GM12878 (cell line): Measurements from ENCODE around the gene ERN1. TPM values are rescaled to one million over a fixed set of nuclear protein-coding genes. Genes with fewer than 3 reads are reported as not detected.

Experiments
- ATAC-seq: fragments of 200-7000 bp; cut with Tn5 transposase; 3 replicates; pipeline ENCODE4 v1.9.1; 2020; ENCODE audit warnings: mild to moderate bottlenecking, moderate library complexity
- BruUV-seq: library from RNA; stranded (reverse); fragments of 400-500 nt; replicated peaks from 2 replicates; lab custom pipeline; 2021; lab: Mats Ljungman, UMichigan
- CTCF ChIA-PET: fragments of 300-600 bp; sonication (Branson Sonifier 250); formaldehyde crosslinking; extraction: SDS; loops from one replicate; lab custom pipeline; 2021; ENCODE audit warnings: inconsistent platforms; lab: Yijun Ruan, JAX
- POLR2A ChIA-PET: fragments of 350-600 bp; formaldehyde crosslinking; extraction: SDS; loops from one replicate; lab custom pipeline; 2021; ENCODE audit warnings: inconsistent platforms; lab: Charles Lee
- RAD21 ChIA-PET: fragments of 300-600 bp; sonication (Branson Sonifier 250); formaldehyde crosslinking; loops from one replicate; lab custom pipeline; 2023; ENCODE audit warnings: antibody characterized with exemption; ENCODE audit not compliant: unreplicated experiment; lab: Charles Lee
- SMC1A ChIA-PET: fragments of 300-600 bp; sonication (Branson Sonifier 250); formaldehyde crosslinking; loops from one replicate; lab custom pipeline; 2023; ENCODE audit not compliant: unreplicated experiment, uncharacterized antibody; lab: Charles Lee
- DNase-seq: peaks from one replicate; pipeline ENCODE4 v3.0.0-alpha.2; 2011; ENCODE audit warnings: low read depth, low spot score
- FAIRE-seq: peaks from 3 replicates; lab custom pipeline; 2011; peaks lifted over from hg19 to GRCh38; lab: Jason Lieb, UNC
- H2AFZ ChIP-seq: 2 replicates; pipeline ENCODE4 v1.6.0; 2011; ENCODE audit warnings: low read depth, low read length, control low read depth; ENCODE audit not compliant: control insufficient read depth
- H3K27ac ChIP-seq: 2 replicates; pipeline ENCODE4 v1.5.1; 2011; ENCODE audit warnings: control low read depth; ENCODE audit not compliant: control insufficient read depth, insufficient read depth
- H3K27me3 ChIP-seq, 2 experiments: replicated peaks in 1 of 2; 2 replicates each; pipeline versions ENCODE4 v1.6.0 to v1.6.1; 2011; ENCODE audit warnings: low read length in 1 of 2; ENCODE audit not compliant: control insufficient read depth in 2 of 2, insufficient read depth in 2 of 2
- H3K36me3 ChIP-seq, 2 experiments: 2 replicates each; pipeline ENCODE4 v1.5.1; 2011; ENCODE audit warnings: low read length in 1 of 2; ENCODE audit not compliant: control insufficient read depth in 2 of 2, insufficient read depth in 2 of 2
- H3K4me1 ChIP-seq: 2 replicates; pipeline ENCODE4 v1.6.1; 2011; ENCODE audit warnings: mild to moderate bottlenecking, low read length, moderate library complexity, mixed read lengths; ENCODE audit not compliant: control insufficient read depth, insufficient read depth
- H3K4me2 ChIP-seq: 2 replicates; pipeline ENCODE4 v1.6.0; 2011; ENCODE audit warnings: control low read depth; ENCODE audit not compliant: control insufficient read depth, insufficient read depth
- H3K4me3 ChIP-seq: fragments of 200-600 bp; sonication (generic); 2 replicates; pipeline ENCODE4 v1.5.1; 2016
- H3K79me2 ChIP-seq: 2 replicates; pipeline ENCODE4 v1.6.0; 2011; ENCODE audit warnings: low read length; ENCODE audit not compliant: control insufficient read depth, insufficient read depth
- H3K9ac ChIP-seq: 2 replicates; pipeline ENCODE4 v1.8.0; 2011; ENCODE audit warnings: low read length, control low read depth, mixed read lengths; ENCODE audit not compliant: control insufficient read depth, insufficient read depth
- H3K9me3 ChIP-seq: replicated peaks from 3 replicates; pipeline ENCODE4 v1.5.1; 2011; ENCODE audit warnings: mild to moderate bottlenecking, low read length; ENCODE audit not compliant: control insufficient read depth, insufficient read depth
- H4K20me1 ChIP-seq: 2 replicates; pipeline ENCODE4 v1.6.0; 2011; ENCODE audit not compliant: control insufficient read depth, insufficient read depth
- CUX1 ChIP-seq: IDR thresholded peaks from 2 replicates; pipeline ENCODE4 v1.6.1; 2012; ENCODE audit warnings: improper control_type of control experiment, low read depth, low read length; ENCODE audit not compliant: insufficient replicate concordance
- FOS ChIP-seq: IDR thresholded peaks from 3 replicates; pipeline ENCODE4 v1.6.1; 2011; ENCODE audit warnings: borderline replicate concordance; ENCODE audit not compliant: insufficient read length; ENCODE audit errors: extremely low read depth
- IRF4 ChIP-seq: IDR thresholded peaks from 2 replicates; pipeline ENCODE4 v1.6.1; 2011; ENCODE audit warnings: low read depth, low read length
- LARP7 ChIP-seq: fragments of 450-650 bp; IDR thresholded peaks from 2 replicates; pipeline ENCODE4 v1.6.1; 2017; ENCODE audit warnings: mild to moderate bottlenecking
- NFXL1 ChIP-seq: fragments of 450-650 bp; IDR thresholded peaks from 2 replicates; pipeline ENCODE4 v1.6.1; 2017; ENCODE audit warnings: antibody characterized with exemption, mild to moderate bottlenecking, borderline replicate concordance
- NR2C1 ChIP-seq: fragments of 450-650 bp; IDR thresholded peaks from 2 replicates; pipeline ENCODE4 v1.6.1; 2017; ENCODE audit warnings: antibody characterized with exemption, mild to moderate bottlenecking, moderate library complexity
- SUZ12 ChIP-seq: fragments of 200-600 bp; sonication (generic); IDR thresholded peaks from one replicate; pipeline ENCODE4 v1.6.1; 2018; ENCODE audit warnings: antibody characterized with exemption, mild to moderate bottlenecking; ENCODE audit not compliant: unreplicated experiment
- ZBED1 ChIP-seq: IDR thresholded peaks from 2 replicates; pipeline ENCODE4 v1.6.1; 2016; ENCODE audit warnings: borderline replicate concordance
- ZNF592 ChIP-seq: fragments of 450-650 bp; IDR thresholded peaks from 2 replicates; pipeline ENCODE4 v1.6.1; 2017; ENCODE audit warnings: mild to moderate bottlenecking, moderate library complexity
- WGBS: methylation state at CpG from one replicate; pipeline ENCODE4 v1.1.6; 2016; ENCODE audit warnings: low lambda C conversion rate; ENCODE audit not compliant: insufficient replicate concordance, insufficient coverage; ENCODE audit errors: missing lambda C conversion rate; 5-methylcytosine and 5-hydroxymethylcytosine counted together
- in situ Hi-C: fragments of 300-500 bp; cut with MboI; formaldehyde crosslinking; loops from 9 replicates; pipeline ENCODE4 v1.14.3; 2018; ENCODE audit warnings: mixed read lengths
- intact Hi-C: fragments of 100-400 bp; cut with micrococcal nuclease; formaldehyde crosslinking; loops from one replicate; pipeline ENCODE4 v1.14.2; 2022; ENCODE audit not compliant: unreplicated experiment
- polyA plus RNA-seq, 11 experiments: library from polyadenylated mRNA; depleted of rRNA in 4 of 11; unstranded in 6 of 11; stranded (reverse) in 5 of 11; fragments of >200 nt; fragmentation: Nextera tagmentation in 4 of 11; fragmentation: Illumina TruSeq in 1 of 11; extraction: Ambion mirVana in 4 of 11; extraction: Trizol in 1 of 11; gene quantifications; 1 replicate in 1 of 11; 2 replicates in 10 of 11; pipeline versions ENCODE4 v1.2.1 to v1.2.3, GENCODE V29; 2011 to 2016; ENCODE audit warnings: inconsistent platforms in 2 of 11, missing spikeins in 2 of 11, low read depth in 1 of 11
- total RNA-seq, 4 experiments: library from RNA; depleted of rRNA in 3 of 4; stranded (reverse); fragments of >200 nt in 3 of 4; fragmentation: Illumina TruSeq in 1 of 4; extraction: Trizol in 1 of 4; gene quantifications; 2 replicates each; pipeline versions ENCODE4 v1.2.1 to v1.2.3, GENCODE V29; 2013 to 2021

Gene ERN1
- total and polyA plus RNA-seq, 10 of the 15 experiments (the other 5 are each of a cell fraction or from before 2014, with no cell fraction given) = 2.6 to 19.2 (median 7.6) TPM

- TF ChIP-seq CUX1 (no peak), NR2C1 (no peak), NFXL1 (no peak)
These were observed 23.8 kb upstream of the ERN1 start (continued) for GRCh38 chr17:64153565-64154312.

- SMC1A ChIA-PET = interaction anchor here (1.1 to 1.3 kb wide), 2 partner anchors 9 to 19 kb away, joined by 3 read pairs; no protein-coding TSS in a partner anchor
- intact Hi-C loops = no loop called here
- TF ChIP-seq LARP7 (no peak), FOS (no peak), IRF4 (no peak), SUZ12 (no peak), ZBED1 (no peak), ZNF592 (no peak)
These were observed 22.6 kb upstream of the ERN1 start for GRCh38 chr17:64152428-64153125.

More at GRCh38 chr17:64152428-64153125, 22.6 kb upstream of the ERN1 start:
- no peaks in the 10 kb centered on the region for H3K4me1 ChIP-seq
- 96% methylated on average over 7 of the region's 7 CpGs for WGBS
- no peak for FAIRE-seq
- H3K79me2 ChIP-seq = peaks cover 2% of the 10 kb centered on the region; the same call in 1 of the 2 replicates
- no peak for DNase-seq
- RAD21 ChIA-PET = no interaction called here
- no peaks in the 10 kb centered on the region for H4K20me1 ChIP-seq
- no peak overlapping the region for H3K9ac ChIP-seq
- H3K36me3 ChIP-seq = peaks cover 5 to 9% of the 10 kb centered on the region in 2 experiments
- H3K4me2 ChIP-seq = no peak overlapping the region
- H3K27ac ChIP-seq = no peak overlapping the region
- no TSS peak for BruUV-seq
- POLR2A ChIA-PET = no interaction called here
- no peaks in the 10 kb centered on the region for H3K27me3 ChIP-seq
- CTCF ChIA-PET = interaction anchor here (0.9 to 1.3 kb wide), 2 partner anchors 19 to 267 kb away, joined by 3 read pairs; no protein-coding TSS in a partner anchor
- H3K9me3 ChIP-seq = no peaks in the 10 kb centered on the region
- H3K4me3 ChIP-seq = no peak overlapping the region
- in situ Hi-C loops = no loop called here
- no peak overlapping the region for H2AFZ ChIP-seq
- ATAC-seq = no peak
